ENCODE measurements around the gene GNB1.

GNB1 gene

DNA sequence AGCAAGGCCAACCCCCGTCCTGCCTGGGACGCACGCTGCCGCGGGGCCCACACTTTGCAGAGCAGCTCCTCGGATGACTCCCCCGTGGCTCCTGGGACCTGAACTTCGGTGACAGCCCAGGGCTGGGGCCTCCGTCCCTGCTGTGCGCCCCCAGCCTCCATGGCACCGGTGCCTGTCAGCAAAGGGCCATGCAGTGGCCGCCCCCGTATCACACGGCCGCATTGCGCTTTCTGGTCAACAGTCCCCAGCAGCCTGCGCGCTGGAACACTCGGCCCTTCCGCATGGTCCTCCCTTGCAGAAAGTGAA lies 130.6 kb downstream of the GNB1 start:
- Histone ChIP-seq H3K4me1 (ENCODE audit: control insufficient read depth, insufficient read depth, low read length) (peaks cover 29% of the 10 kb centered on the region), H3K36me3 (ENCODE audit: control insufficient read depth, insufficient read depth, low read length) (peaks cover 34% of the 10 kb centered on the region)

DNA sequence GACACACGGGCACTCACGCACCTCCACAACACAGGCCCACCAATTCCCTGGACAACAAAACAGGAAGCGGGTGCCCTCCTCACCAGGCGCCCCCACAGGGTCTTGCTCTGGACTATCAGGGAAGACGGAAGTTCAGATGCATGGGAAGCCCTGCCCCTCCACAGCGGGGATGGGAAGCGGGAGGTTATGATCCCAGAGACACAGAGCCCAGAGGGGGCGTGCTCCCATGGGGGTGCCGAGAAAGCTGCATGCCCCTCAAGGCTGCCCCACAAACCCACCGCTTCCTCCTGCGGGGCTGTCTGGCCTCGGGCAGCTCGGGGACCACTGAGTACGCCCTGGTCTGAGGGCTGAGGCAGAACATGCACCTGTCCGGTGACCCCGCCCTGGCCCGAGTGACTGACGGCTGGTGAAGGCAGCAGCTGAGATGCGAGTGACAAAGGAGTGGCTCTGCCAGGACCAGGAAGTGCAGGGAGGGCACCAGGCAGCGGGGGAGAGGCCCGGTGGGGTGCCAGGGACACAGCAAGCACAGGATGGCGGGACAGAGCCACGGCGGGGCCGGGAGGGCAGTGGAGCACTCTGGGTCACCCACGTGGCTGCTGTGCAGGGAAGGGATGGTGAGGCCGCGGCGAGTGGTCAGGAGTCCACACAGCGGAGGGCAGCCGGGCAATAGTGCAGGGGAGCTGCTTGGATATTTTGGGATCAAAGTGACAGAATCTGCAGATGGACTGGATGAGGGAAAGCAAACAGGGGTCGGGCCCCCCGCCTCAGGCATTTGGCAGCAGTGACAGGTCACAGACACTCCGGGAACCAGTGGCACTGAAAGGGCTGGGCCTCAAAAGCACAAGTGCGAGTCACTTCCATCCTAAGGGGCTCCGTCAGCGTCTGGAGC lies 131.2 kb downstream of the GNB1 start:
- H3K36me3 ChIP-seq (ENCODE audit: control insufficient read depth, insufficient read depth, low read length): peaks cover 34% of the 10 kb centered on the region
- no peaks in the 10 kb centered on the region for H3K9me3 ChIP-seq (ENCODE audit: control insufficient read depth, low read length)
- H3K27me3 ChIP-seq (ENCODE audit: control insufficient read depth, insufficient read depth, low read length): no peaks in the 10 kb centered on the region
- peaks cover 29% of the 10 kb centered on the region for H3K4me1 ChIP-seq (ENCODE audit: control insufficient read depth, insufficient read depth, low read length)
- H3K9ac ChIP-seq (ENCODE audit: low read length): peak overlapping the region; percentile 60
- H3K4me3 ChIP-seq (ENCODE audit: low read length): no peak overlapping the region

More for the DNA sequence above, 130.6 kb downstream of the GNB1 start:
- Histone ChIP-seq H3K27me3 (ENCODE audit: control insufficient read depth, insufficient read depth, low read length) (no peaks in the 10 kb centered on the region), H3K9me3 (ENCODE audit: control insufficient read depth, low read length) (no peaks in the 10 kb centered on the region), H3K4me3 (ENCODE audit: low read length) (no peak overlapping the region), H3K9ac (ENCODE audit: low read length) (no peak overlapping the region)

DNA sequence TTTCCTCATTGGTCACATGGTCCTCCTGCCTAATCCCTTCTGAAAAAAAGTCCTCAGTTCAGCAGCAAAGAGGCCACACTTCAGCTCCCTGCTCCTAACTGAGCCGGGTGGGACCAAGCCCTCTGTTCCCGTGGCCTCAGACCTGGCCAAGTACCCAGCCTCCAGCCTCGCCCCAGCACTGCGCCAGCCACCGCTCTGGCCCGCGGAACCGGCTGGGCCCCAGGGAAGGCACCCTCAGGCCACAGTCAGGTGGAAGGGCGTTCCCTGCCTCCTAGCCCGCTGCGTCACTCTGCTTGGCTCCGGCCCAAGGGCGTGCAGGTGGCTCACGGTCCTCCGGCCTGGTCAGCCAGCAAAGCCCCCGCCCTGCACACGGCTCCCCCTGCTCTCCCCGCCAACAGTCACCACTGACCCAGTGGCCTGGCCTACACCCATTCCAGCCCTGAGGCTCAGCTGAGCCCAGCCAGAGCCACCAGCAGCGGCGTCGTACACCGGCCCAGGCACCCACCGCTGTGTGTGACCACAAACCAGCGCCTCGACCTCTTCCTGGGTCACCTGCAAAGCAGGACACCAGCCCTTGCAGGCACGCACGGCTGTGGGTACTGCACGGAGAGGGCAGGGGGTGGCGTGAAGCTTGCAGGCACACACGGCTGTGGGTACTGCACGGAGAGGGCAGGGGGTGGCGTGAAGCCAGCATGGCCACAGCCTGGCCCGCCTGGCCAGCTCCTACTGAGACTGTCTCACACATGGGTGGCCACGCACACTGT lies 132.0 kb downstream of the GNB1 start:
- no peak overlapping the region for H3K4me3 ChIP-seq (ENCODE audit: low read length)
- peak overlapping the region; percentile 60 for H3K9ac ChIP-seq (ENCODE audit: low read length)
- peaks cover 28% of the 10 kb centered on the region for H3K36me3 ChIP-seq (ENCODE audit: control insufficient read depth, insufficient read depth, low read length)
- H3K4me1 ChIP-seq (ENCODE audit: control insufficient read depth, insufficient read depth, low read length): peaks cover 29% of the 10 kb centered on the region
- H3K9me3 ChIP-seq (ENCODE audit: control insufficient read depth, low read length): no peaks in the 10 kb centered on the region
- no peaks in the 10 kb centered on the region for H3K27me3 ChIP-seq (ENCODE audit: control insufficient read depth, insufficient read depth, low read length)

DNA sequence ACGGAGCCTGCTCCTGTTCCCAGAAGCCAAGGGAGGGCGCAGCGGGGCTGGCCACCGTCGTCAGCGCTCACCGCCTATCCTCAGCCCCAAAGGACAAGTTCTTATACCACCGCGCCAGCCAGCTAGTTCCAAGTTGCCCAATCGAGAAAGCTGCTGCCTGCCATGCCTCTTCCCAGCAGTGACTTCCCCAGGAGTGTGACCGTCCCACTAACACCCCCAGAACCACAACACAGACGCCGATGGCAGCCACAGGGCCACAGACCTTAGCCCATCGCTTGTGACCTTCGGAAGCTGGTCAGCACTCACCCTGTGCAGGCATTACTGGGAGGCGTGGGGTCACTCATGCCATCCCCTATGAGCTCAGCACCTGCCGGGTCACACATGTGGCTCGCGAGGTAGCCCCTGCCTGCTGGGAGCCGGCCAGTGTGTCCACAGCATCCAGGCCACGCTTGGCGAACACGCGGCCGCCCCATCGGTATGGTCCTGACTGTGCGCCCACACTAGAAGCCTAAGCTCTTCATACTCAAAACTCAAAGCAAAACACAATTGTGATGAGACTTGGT lies 132.7 kb downstream of the GNB1 start:
- no peaks in the 10 kb centered on the region for H3K9me3 ChIP-seq (ENCODE audit: control insufficient read depth, low read length)
- H3K27me3 ChIP-seq (ENCODE audit: control insufficient read depth, insufficient read depth, low read length): no peaks in the 10 kb centered on the region
- H3K9ac ChIP-seq (ENCODE audit: low read length): peak overlapping the region; percentile 60
- peak overlapping the region; percentile 5 for H3K4me3 ChIP-seq (ENCODE audit: low read length)
- H3K4me1 ChIP-seq (ENCODE audit: control insufficient read depth, insufficient read depth, low read length): peaks cover 29% of the 10 kb centered on the region
- peaks cover 32% of the 10 kb centered on the region for H3K36me3 ChIP-seq (ENCODE audit: control insufficient read depth, insufficient read depth, low read length)

DNA sequence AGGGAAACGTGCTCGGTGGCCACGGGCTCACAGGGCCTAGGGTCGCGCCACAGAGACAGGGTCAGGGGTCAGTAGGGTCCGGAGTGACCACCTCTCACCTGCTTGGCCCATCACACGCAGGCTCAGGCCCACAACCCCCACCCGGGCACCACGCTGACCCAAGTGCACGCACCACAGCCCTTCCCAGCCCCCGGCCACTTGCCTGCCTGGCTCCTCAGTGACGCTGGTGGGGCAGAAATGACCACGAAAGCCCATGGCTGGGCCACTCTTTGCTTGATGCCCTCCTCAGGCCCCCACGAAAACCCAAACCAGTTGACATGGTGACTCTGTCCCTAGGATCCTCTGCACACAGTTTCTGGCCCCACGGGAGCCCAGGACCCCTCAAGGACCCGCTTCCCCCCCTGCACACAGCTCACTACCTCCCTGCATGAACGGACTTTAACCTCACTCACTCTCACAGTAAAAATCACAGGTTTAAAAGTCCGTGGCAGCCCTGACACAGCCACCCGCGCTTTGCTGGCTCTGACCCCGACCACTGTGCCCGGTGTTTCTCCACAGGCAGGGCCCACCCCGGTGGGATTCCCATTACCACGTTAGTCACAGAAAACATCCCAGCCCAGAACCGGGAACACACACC lies 133.3 kb downstream of the GNB1 start:
- peaks cover 34% of the 10 kb centered on the region for H3K36me3 ChIP-seq (ENCODE audit: control insufficient read depth, insufficient read depth, low read length)
- no peaks in the 10 kb centered on the region for H3K27me3 ChIP-seq (ENCODE audit: control insufficient read depth, insufficient read depth, low read length)
- no peak overlapping the region for H3K4me3 ChIP-seq (ENCODE audit: low read length)
- peaks cover 29% of the 10 kb centered on the region for H3K4me1 ChIP-seq (ENCODE audit: control insufficient read depth, insufficient read depth, low read length)
- peak overlapping the region; percentile 60 for H3K9ac ChIP-seq (ENCODE audit: low read length)
- H3K9me3 ChIP-seq (ENCODE audit: control insufficient read depth, low read length): no peaks in the 10 kb centered on the region

DNA sequence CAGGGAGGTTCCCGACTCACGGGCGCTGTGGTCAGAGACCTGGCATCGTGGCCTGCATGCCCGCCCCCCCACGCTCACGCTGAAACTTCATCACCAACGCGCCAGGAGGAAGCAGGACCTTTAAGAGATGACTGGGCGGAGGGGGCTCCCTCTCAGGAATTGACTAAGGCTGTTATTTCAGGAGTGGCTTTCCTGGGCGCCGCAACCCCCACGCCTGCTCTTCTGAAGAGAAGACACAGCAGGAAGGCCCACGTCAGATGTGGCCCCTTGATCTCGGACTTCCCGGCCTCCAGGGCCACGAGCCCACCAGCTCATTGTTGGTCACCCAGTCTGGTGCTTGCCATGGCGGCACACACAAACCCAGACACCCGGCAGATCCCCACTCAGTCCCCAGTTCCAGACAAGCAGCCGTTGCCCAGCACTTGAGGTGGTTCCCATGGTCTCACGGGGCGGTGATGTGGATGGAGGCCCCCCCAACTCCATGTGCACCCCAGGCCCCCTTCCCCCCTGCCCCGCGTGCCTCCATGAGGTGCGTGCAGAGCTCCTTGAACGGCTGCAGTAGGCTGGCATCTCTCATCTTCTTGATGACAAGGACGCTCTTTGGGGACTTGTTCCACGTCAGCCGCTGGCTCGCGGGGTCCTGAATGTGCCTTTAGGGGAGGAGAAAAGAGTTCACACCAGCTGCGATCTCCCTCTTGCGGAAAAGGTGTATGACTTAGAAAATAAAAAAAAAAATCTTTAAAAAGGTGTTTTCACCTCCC lies 134.0 kb downstream of the GNB1 start:
- peaks cover 29% of the 10 kb centered on the region for H3K4me1 ChIP-seq (ENCODE audit: control insufficient read depth, insufficient read depth, low read length)
- H3K36me3 ChIP-seq (ENCODE audit: control insufficient read depth, insufficient read depth, low read length): peaks cover 27% of the 10 kb centered on the region
- no peaks in the 10 kb centered on the region for H3K9me3 ChIP-seq (ENCODE audit: control insufficient read depth, low read length)
- H3K9ac ChIP-seq (ENCODE audit: low read length): no peak overlapping the region
- no peaks in the 10 kb centered on the region for H3K27me3 ChIP-seq (ENCODE audit: control insufficient read depth, insufficient read depth, low read length)
- no peak overlapping the region for H3K4me3 ChIP-seq (ENCODE audit: low read length)

DNA sequence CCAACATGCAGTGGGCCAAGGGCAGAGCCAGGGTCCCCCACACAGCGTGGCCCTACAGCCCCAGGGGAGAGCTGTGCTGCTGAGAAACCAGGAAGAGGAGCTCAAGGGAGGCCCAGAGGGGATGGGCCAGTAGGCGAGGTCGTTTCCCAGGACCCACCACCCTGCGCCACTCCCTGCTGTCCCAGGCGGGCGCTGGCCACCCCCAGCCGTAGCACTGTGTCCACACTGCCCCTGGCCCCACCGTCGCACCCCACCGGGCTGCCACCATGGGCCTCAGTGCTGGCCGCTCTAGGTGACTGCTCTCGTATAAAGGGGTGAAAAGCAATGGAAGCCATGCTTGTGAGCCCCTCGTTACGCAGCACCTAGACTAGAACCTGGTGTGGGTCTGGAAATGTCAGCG lies 135.0 kb downstream of the GNB1 start:
- peaks cover 24% of the 10 kb centered on the region for H3K36me3 ChIP-seq (ENCODE audit: control insufficient read depth, insufficient read depth, low read length)

DNA sequence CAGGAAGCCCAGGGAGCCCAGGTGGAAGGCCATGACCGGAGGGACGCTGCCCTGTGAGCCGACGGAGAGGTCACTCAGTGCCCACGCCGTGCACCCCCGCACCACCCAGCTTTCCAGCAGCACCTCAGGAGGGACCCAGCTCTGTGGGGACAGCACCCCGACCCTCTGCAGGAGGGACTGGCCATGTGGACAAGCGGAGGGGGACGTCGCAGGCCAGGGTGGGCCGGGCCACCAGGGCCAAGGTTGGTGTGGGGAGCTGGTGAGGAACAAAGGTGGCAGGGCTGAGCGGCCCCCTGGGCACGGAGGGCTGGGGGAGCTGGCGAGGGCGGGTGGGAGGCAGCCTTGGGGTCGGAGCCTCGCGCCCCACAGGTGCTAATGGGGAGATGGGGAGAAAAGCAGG lies 135.5 kb downstream of the GNB1 start:
- H3K4me1 ChIP-seq (ENCODE audit: control insufficient read depth, insufficient read depth, low read length): peaks cover 29% of the 10 kb centered on the region
- H3K36me3 ChIP-seq (ENCODE audit: control insufficient read depth, insufficient read depth, low read length): peaks cover 19% of the 10 kb centered on the region
- H3K4me3 ChIP-seq (ENCODE audit: low read length): no peak overlapping the region
- H3K9me3 ChIP-seq (ENCODE audit: control insufficient read depth, low read length): no peaks in the 10 kb centered on the region
- H3K9ac ChIP-seq (ENCODE audit: low read length): no peak overlapping the region
- H3K27me3 ChIP-seq (ENCODE audit: control insufficient read depth, insufficient read depth, low read length): no peaks in the 10 kb centered on the region

More for the DNA sequence above, 135.0 kb downstream of the GNB1 start:
- H3K4me1 ChIP-seq (ENCODE audit: control insufficient read depth, insufficient read depth, low read length): peaks cover 29% of the 10 kb centered on the region
- no peak overlapping the region for H3K9ac ChIP-seq (ENCODE audit: low read length)
- H3K4me3 ChIP-seq (ENCODE audit: low read length): no peak overlapping the region
- no peaks in the 10 kb centered on the region for H3K27me3 ChIP-seq (ENCODE audit: control insufficient read depth, insufficient read depth, low read length)
- H3K9me3 ChIP-seq (ENCODE audit: control insufficient read depth, low read length): no peaks in the 10 kb centered on the region

DNA sequence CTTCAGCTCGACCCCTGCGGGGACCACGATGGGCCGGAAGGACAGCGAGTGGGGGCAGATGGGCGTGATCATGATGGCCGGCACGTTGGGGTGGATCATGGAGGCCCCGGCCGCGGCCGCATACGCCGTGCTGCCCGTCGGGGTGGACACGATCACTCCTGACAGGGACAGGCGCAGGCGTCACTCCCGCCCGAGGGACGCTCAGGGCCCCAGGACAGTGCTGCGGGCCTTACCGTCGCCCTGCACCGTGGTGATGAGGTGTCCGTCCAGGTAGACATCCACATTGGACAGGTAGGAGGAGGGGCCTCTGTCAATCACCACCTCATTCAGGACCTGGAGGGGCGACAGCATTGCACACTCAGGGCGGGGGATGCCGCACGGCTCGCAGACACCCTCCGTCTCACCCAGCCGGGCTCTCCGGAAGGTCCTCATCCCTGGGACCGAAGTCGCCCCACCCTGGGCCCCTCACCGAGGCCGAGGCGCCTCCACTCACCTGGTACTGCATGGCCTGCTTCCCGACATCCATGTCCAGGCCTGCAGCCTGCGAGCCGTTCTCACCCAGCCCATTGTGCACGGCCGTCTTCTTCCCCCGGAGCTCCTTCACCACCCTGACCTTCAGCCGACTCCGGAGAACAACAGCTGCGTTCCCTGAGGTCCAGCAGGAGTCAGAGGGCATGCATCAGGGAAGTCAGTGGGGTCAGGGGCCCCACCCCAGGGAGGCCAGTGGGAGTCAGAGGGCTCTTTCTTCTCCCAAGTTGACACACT lies 136.7 kb downstream of the GNB1 start:
- H3K9me3 ChIP-seq (ENCODE audit: control insufficient read depth, low read length): no peaks in the 10 kb centered on the region
- H3K4me1 ChIP-seq (ENCODE audit: control insufficient read depth, insufficient read depth, low read length): peaks cover 20% of the 10 kb centered on the region
- H3K36me3 ChIP-seq (ENCODE audit: control insufficient read depth, insufficient read depth, low read length): peaks cover 15% of the 10 kb centered on the region

DNA sequence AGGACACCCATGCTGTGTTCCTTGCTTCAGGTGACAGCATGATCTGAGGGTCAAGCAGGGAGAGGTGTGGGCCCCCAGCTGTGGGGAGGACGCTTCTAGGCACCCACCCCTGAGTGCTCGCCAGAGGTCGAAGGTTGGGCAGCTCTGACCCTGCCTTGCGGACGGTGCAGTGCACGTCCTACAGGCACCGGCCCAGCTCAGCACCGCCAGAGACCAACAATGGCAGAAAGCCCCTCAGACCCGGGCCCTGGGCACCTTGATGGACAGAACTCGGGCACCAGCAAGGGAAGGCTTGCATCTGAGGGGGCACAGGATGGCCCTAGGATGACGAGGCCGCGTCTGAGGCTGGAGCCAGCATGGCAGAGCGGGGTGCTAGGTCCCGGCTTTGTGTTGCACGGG lies 137.3 kb downstream of the GNB1 start:
- Histone ChIP-seq H3K9me3 (ENCODE audit: control insufficient read depth, low read length) (no peaks in the 10 kb centered on the region), H3K27me3 (ENCODE audit: control insufficient read depth, insufficient read depth, low read length) (no peaks in the 10 kb centered on the region), H3K4me1 (ENCODE audit: control insufficient read depth, insufficient read depth, low read length) (peaks cover 14% of the 10 kb centered on the region), H3K9ac (ENCODE audit: low read length) (no peak overlapping the region), H3K36me3 (ENCODE audit: control insufficient read depth, insufficient read depth, low read length) (peaks cover 15% of the 10 kb centered on the region), H3K4me3 (ENCODE audit: low read length) (no peak overlapping the region)

More for the DNA sequence above, 136.7 kb downstream of the GNB1 start:
- H3K9ac ChIP-seq (ENCODE audit: low read length): no peak overlapping the region
- no peaks in the 10 kb centered on the region for H3K27me3 ChIP-seq (ENCODE audit: control insufficient read depth, insufficient read depth, low read length)
- H3K4me3 ChIP-seq (ENCODE audit: low read length): no peak overlapping the region
